HG03039 (cell line): ENCODE measurements around the gene NDUFAF8.

Experiments
- ATAC-seq: cut with Tn5 transposase; IDR thresholded peaks from one replicate; pipeline ENCODE4 v1.9.1; 2021; ENCODE audit warnings: mild to moderate bottlenecking, moderate library complexity; ENCODE audit not compliant: unreplicated experiment

The NDUFAF8 gene

DNA sequence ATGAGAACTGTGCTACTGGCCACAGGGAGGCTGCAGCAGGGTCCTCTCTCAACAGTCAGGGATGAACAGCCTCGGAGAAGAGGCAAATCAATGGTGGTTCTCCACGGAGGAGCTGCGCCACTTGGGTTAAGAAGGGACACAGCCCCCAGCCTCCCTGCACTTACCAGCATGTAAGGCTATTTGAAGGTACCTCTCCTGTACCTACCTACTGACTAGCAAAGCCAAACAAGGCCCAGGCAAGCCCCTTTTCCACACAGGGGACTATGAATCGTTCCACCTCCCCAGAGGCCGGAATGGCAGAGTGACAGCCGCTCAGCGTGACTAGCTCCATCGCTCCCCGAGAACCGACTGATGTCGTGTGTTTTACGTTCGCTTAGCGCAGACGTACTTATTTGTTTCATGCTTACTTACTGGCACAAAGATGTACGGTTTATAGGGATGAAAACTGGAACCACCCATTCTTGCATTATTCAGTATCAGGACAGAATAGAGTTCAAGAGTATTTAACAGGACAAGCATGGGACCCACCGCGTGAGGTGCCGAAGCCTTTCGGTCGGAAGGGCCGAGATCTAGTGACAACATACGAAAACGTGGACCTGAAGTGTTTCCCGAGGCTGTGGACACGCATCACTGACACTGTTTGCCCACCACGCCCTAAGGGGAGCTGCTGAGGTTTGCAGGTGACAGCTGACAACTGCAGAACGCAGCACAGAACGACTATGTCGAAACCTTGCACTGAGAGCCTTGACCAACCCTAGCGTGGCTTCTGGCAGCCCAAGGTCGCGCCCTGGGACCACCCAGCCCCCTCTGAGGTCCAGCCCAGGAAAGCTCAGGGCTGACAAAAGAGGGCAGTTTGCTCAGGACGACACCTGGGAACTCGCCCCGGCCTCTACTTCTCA lies 1.3 kb upstream of the NDUFAF8 start:
- no peak for ATAC-seq

DNA sequence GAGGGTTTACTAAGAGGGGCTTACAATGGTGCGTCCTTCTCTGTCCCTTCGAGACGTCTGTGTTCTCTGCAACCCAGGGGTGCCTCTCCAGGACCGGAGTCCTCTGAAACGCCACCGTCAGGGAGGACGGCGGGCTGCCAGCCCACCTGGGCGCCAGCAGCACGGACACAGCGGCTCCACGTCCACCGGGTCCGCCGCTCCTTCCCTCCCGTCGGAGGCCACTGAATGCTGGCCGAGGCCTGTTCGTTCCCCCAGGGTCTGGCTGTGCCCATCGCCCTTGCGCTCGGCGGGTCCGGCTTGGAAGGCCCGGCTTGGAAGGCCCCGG lies 666 bp upstream of the NDUFAF8 start:
- ATAC-seq: peak; percentile 1

DNA sequence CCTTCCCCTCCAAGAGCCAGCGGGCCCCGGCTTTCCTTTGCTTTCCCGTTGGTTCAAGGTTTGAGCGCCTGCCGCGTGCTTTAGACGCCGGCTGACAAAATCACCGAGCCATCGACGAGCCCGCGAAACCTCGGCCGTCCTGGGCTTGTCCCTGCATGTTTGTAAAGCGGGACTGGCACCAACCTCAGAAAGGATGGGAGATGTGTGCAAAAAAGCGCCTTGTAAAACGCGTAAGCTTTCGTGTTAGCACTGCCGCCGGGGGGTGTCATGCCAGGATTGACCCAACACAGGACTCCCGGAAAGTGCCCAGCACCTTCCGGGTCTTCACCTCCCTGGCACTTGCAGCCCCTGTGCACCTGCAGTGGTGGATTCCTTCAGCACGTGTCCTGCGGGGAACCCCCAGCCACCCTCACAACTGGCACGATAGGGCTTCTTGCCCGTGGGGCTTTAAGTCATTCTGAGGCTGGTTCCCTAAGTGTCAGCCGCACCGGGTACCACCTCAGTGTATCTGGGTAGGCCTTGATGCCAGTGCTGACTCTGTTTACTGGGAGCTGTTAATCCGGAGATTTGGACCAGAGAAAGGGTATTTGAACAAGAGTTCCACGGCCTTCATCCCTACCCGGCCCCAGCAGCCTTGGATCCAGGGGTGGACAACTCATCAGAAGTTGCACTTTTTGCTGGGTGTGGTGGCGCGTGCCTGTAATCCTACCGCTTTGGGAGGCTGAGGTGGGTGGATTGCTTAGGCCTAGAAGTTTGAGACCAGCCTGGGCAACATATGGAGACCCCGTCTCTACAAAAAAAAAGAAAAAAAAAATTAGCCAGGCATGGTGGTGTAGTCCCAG lies 817 bp downstream of the NDUFAF8 start:
- ATAC-seq: no peak

DNA sequence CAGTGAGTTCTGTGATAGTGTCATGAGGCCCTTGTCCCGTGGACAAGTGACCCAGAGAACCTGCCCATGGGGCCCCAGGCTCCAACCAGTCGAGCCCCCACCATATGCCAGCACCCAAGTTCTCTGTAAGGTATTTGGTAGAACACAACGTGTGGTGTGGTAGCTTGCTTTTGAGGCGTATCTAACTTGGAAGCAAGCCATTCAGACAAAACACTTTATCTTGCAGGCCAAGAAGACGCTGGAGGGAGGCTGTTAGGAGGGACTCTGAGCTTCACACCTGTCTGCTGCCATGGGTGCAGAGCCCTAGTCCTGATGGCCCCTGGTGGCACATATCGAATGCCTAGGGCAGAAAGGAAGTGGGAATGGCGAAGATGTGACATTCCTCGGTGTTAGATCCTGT lies 1.6 kb downstream of the NDUFAF8 start:
- ATAC-seq: no peak

DNA sequence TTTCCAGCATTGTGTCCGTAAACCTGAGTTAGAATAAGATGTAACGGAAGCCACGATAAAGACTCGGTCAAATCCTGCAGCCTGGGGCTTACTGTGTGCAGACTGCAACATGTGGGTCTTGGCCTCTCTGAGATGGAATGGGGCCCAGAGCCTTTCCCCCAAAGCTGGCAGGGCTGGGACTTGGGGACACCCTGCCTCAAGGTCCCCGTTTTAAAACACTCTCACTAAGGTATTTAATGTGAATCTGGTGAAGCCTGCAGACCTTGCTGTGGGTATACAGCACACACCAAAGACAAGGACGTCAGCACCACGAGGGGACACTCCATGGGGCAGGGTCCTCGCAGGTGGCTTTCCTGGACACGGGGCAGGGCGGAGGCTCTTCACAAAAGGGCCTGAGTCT lies 2.1 kb downstream of the NDUFAF8 start:
- ATAC-seq: no peak

DNA sequence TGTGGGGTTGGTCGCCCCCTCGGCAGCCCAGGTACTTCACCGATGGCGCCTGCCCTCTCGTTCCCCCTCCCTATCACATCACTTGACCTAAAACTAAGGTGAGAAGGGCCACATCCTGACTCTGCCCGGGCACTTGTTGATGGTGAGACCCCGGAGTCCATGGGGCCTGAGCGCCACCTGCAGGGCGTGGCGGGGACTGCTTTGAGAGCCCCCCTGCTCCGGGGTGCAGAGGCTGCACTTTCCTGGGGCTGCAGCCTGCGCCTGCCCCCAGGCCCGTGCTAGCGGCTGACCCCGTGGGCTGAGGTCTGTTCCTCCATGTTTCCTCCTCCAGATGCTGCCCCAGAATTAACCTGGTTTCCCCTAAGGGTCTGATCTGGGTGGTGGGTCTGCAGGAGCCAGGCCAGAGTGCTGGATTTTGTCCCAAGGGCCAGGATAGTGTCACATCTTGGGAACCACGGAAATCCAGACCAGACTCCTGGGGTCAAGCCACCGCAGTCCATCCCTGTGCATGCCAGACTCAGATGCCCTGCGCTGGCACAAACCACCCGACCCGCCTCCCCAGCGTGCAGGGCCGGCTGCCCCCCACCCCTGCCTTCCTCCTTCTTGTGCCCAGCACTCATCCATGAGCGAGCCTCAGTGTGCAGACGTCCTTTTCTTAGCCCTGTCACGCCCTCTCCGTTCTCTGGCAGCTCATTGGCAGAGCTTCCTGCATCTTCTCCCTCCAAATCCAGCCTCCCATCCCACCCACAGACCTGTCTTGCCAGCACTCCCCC lies 2.7 kb downstream of the NDUFAF8 start:
- no peak for ATAC-seq

DNA sequence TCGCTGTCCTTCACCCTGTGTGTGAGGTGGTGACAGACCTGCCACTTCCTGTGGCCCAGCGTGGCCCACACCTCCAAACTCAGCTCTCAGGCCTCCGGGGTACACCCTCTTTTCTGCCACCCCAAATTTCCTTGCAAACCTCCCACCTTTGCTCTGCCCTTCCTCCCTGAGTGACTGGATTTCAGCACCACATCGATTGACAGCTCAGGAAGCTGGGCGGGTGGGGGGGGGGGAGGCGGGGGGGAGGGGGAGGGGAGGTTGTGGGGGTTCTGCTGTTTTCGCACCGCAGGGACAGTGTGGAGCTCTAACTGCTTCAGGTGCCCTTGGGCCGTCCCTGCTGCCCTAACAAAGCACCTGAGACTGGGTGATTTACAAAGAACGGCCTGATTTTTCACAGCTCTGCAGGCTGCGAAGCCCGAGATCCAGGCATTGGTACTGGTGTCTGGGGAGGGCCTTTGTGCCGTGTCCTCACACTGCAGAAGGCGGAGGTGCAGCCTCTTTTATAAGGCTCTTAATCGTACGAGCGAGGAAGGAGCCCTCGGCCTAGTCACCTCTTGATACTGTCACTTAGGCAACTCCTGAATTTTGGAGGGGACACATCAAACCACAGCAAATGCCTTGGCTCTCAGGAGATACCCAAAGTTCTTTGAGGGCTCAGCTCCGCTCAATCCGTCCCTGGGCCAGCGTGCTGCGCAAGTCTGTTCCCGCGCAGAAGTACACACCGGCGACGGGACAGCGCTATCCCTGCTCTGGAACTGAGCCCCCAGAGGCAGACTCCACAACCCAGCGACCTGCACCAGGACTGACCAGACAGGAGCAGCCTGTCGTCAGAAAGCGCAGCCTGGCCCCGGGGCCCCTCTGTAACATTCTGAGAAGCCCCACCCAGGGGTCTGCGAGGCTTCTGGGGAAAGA lies 3.6 kb downstream of the NDUFAF8 start:
- no peak for ATAC-seq

DNA sequence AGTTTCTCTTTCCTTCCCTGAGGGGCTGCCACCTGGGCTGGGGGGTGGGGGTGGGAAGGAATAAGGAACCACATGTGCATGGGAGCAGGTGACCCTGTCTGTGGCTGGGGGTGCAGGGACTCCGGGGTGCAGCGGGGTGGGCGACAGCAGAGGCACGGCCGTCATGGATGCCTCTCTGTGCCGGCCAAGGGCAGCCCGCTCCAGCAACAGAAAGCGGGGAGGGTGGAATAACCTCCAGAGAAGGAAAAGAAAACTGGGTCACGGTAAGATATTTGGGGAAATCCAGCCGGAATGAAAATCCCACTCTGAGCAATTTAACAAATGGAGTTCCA lies 4.2 kb downstream of the NDUFAF8 start:
- ATAC-seq: no peak

DNA sequence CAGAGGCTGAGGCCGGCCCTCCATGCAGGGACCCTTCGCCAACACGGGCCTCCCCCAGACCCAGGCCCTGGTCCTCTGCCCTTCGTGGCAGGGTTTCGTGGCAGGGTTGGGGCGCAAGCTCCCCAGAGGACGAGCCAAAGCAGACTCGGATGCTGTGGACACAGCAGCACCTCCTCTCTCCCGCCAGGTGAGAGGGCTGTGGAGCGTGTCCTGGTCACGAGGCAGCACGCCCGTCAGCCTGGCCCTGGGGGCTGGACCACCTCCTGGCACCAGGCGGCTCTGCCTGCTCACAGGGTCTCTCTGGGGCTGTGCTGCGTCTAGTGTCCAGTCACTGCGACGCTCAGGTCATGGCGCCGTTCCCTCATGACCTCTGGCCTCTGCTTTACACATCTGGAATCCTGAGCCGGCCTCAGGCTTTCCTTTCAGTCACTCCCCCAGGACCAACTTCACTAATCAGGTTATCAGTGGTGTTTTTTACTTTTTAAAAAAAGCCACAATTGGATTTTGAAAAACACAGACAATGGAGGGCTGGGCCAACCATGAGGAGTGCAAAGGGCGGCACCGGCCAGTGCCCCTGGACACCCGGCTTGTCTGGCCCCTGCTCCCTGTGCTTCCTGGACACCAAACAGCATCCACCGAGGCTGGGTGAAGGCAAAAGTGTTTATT lies 5.4 kb downstream of the NDUFAF8 start:
- ATAC-seq: no peak

DNA sequence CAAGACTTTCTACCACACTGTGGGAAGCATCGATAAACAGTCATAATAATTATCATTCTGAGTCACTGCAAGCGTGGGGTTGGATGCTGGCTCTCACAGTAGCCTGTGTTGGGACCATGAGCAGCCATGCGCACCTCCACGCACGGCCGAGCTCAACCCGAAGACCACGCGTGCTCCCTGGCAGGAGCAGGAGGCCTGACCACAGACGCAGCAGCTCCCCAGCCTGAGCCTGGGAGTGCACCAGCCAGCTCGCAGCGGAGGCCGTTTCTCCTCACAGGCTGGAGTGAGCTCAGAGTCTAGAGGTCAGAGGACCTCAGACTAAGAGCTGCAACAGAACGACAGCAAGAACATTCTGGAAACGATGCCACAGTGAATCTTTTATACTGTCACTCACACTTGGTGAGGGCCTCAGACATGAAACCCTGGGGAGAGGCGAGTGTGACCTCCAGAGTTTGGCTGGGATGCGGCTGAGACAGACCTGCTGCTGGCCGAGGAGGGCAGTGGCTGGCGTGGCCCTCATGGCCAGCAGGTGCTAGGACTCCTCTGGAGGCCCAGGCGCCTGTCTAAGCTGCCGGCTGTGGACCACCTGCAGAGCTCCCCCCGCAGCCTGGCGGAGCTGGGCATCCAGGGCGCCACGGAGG lies 6.0 kb downstream of the NDUFAF8 start:
- no peak for ATAC-seq

DNA sequence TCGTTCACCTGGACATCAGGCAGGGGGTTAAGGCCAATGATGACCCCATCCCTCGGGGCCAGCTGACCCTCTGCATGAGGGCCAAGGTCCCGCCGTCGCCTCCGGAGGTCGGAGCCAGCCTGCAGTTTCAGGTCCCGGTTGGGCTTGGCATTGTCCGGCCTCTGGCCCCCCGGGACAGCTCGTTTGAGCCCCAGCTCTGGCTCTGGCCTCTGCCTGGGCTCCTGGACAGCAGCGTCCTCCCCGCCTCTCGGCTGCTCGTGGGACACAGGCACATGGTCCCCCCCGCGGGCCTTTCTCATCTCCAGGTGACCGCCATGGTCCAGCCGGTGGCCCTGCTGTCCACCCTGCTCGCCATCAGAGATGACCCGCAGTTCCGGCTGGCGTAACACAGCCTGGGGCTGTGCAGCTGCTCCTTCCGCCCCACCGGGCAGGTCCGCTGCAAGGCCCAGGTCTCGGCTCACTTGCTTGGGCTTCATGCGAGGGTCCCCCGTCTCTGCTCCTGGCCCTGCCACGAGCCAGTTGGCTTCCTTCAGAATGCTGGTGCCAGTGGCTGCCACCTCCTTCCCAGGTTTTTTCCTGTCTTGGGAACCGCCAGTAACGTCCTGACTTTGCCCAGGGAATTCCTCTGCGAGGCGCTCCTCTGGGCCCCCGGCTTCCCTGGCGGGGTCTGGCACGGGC lies 6.7 kb downstream of the NDUFAF8 start:
- ATAC-seq: no peak

DNA sequence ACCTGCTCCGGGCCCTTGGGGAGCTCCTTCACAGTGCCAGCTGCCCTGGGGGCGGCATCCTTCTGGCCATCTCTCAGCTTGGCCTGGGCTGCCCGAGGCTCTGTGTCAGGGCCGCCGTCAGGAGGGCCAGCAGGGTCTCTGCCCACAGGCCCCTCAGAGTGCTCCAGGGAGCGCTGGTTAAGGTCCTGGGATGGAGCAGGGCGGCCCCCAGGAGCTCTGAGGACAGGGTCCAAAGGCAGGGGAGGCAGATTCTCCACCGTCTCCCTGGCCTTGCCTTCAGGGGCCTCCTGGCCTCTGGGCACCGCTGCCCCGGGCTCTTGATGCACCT lies 7.2 kb downstream of the NDUFAF8 start:
- no peak for ATAC-seq

DNA sequence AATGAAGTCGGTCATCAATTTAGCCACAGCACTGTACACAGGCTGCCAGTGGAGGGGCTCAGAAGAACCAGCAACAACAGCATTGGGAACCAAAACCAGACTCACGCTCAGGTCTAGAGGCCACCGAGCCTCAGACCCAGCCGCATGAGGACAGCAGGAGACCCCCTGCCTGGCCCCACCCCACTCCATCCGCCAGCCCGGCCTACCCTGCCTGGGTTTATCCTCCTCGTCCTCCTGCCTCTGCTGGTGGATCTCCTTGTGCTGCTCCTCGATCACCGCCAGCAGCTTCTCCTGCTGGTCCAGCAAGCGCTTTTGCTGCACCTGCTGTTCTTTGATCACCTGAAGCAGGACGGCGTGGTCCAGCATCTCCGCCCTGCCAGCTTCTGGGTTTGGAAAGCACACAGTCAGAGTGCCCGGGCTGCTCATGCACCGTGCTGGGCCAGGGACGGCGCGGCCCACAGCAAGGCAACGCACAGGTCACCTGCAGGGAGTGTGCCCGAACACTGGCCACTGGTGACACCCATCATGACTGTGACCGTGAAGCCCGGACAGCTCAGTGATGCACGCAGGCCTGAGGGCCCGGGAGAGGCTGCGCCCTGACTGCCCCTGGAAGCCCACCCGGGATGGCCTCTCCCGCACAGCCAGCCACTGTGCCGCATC lies 7.7 kb downstream of the NDUFAF8 start:
- ATAC-seq: no peak

DNA sequence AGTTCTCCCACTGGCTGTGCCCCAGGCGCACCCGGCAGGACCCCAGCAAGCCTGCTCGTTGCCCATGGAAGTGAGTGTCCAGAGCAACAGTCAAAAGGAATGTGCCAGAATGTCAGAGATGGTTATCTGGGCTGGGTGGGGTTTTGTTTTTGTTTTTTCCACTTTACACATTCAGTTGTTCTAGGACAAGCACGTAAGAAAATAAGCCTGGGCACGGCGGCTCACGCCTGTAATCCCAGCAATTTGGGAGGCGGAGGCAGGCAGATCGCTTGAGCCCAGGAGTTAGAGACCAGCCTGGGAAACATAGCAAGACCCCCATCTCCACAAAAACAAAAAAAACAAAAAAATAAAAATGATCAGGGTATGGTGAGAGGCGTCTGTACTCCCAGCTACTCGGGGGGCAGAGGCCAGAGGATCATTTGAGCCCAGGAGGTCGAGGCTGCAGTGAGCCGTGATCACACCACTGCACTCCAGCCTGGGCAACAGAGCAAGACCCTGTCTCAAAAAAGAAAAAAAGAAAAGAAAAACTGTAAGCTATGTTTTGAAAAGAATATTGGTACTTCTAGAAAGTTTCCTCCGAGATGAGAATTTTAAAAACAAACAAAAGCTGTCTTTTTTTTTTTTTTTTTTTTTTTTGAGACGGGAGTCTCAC lies 8.3 kb downstream of the NDUFAF8 start:
- no peak for ATAC-seq

DNA sequence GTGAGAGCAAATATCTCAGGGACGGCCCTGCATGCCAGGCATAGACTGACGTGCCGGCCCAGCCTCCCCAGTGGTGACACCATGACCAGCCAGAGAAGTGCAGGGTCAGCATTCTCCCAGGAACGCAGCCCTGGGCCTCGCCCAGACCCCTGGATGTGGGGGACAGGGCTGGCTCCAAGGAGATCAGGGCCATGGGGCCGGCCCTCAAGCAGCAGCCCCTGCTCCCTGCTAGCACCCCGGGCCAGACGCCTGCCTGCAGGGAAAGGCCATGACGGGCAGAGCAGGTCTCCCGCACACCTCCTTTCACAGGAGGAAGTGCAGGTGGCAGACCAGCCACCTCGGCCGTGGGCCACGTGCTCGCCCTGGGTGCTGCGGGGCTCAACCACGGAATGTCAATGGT lies 9.5 kb downstream of the NDUFAF8 start:
- ATAC-seq: no peak

DNA sequence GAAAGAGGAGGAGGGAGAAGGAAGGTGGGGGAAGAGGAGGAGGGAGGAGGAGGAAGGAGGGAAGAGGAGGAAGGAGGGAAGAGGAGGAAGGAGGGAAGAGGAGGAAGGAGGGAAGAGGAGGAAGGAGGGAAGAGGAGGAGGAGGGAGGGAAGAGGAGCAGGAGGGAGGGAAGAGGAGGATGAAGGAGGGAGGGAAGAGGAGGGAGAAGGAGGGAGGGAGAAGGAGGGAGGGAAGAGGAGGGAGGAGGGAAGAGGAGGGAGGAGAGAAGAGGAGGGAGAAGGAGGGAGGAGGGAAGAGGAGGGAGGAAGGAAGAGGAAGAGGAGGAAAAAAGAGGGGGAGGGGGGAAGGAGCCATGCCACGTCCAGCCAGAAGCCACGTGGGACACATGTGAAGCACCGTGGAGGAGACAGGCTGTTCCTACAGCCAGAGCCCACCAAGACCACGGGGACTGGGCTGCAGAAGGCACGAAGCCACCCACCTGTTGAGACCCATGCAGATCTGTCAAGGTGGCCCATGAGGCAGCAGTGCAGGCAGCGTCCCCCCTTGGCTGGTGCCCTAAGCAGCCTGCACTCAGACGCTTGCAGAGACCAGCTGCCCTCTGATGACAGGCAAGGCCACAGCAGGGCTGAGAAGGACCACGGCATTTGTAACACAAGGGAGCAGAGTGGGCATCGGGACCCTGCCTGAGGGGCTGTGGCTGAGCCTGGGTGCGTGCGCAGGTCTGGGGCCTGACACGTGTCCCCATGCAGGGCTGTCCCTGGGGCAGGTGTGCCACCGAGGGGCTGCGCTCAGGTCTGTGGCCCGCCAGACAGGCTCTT lies 10.3 kb downstream of the NDUFAF8 start:
- no peak for ATAC-seq
